Upper lobe of left lung (tissue), 6 donors: ENCODE data around the gene CCDC149. TPM values are rescaled to one million over a fixed set of nuclear protein-coding genes. Genes with fewer than 3 reads are reported as not detected.

Experiments used
- ATAC-seq, 2 donors: fragments of 200-7000 bp; cut with Tn5 transposase; one replicate each; pipeline ENCODE4 v1.9.1; 2022; ENCODE audit warnings: mild to moderate bottlenecking in 2 of 2, moderate library complexity in 2 of 2; ENCODE audit not compliant: low FRiP score in 2 of 2
- DNase-seq, 2 donors: peaks; one replicate each; pipeline ENCODE4 v3.0.0-alpha.2; 2019 to 2020
- H3K27ac ChIP-seq, 4 donors: fragments of 200-600 bp; sonication (generic); one replicate each; pipeline ENCODE4 v1.5.1; 2016 to 2019
- H3K27me3 ChIP-seq, 4 donors: fragments of 200-600 bp; sonication (generic); one replicate each; pipeline ENCODE4 v1.5.1; 2017 to 2019
- H3K36me3 ChIP-seq, 4 donors: fragments of 200-600 bp; sonication (generic); one replicate each; pipeline ENCODE4 v1.5.1; 2016 to 2019
- H3K4me1 ChIP-seq, 4 donors: fragments of 200-600 bp; sonication (generic); one replicate each; pipeline ENCODE4 v1.5.1; 2018 to 2019
- H3K4me3 ChIP-seq, 4 donors: fragments of 200-600 bp; sonication (generic); one replicate each; pipeline ENCODE4 v1.5.1; 2017 to 2019; ENCODE audit warnings: mild to moderate bottlenecking in 2 of 4, moderate library complexity in 1 of 4
- H3K9me3 ChIP-seq, 4 donors: fragments of 200-600 bp; sonication (generic); one replicate each; pipeline ENCODE4 v1.5.1; 2018 to 2019
- EP300 ChIP-seq, 4 donors: sonication (generic); formaldehyde crosslinking; IDR thresholded peaks; one replicate each; pipeline ENCODE4 v1.5.1; 2017; ENCODE audit warnings: antibody characterized with exemption in 4 of 4, control low read depth in 2 of 4
- POLR2A ChIP-seq, 4 donors: fragments of 450-650 bp; IDR thresholded peaks; one replicate each; pipeline ENCODE4 v1.5.1; 2016 to 2017; ENCODE audit warnings: antibody characterized with exemption in 4 of 4, mild to moderate bottlenecking in 2 of 4
- POLR2AphosphoS5 ChIP-seq, 2 donors: sonication (generic); formaldehyde crosslinking; IDR thresholded peaks; one replicate each; pipeline ENCODE4 v1.5.1; 2017; ENCODE audit warnings: antibody characterized with exemption in 2 of 2
- WGBS, 2 donors: methylation state at CpG; one replicate each; pipeline ENCODE4 v1.1.5; 2017 to 2018; 5-methylcytosine and 5-hydroxymethylcytosine counted together
- total RNA-seq, 6 donors: library from RNA; depleted of rRNA in 4 of 6; stranded (reverse); fragments of >200 nt in 4 of 6; gene quantifications; one replicate each; pipeline versions ENCODE4 v1.1.0 to v1.2.1, GENCODE V29; 2016 to 2021
- TF ChIP-seq, protein P1 (sequence below), 6 experiments: fragments of 450-650 bp in 4 of 6; fragments of 200-600 bp in 2 of 6; sonication (generic) in 2 of 6; IDR thresholded peaks; one replicate each; pipeline ENCODE4 v1.5.1; 2016 to 2019; ENCODE audit warnings: antibody characterized with exemption in 6 of 6
- donor health status: DM: no; HTN: no; CAD: no; lungs with moderate emphysema.
- donor health status: DM: no; HTN: yes; CAD: no; lungs with severe emphysema.

The CCDC149 gene
- total RNA-seq, 6 donors from 2014 or later: 13.4 to 31.3 (median 22.3) TPM

DNA sequence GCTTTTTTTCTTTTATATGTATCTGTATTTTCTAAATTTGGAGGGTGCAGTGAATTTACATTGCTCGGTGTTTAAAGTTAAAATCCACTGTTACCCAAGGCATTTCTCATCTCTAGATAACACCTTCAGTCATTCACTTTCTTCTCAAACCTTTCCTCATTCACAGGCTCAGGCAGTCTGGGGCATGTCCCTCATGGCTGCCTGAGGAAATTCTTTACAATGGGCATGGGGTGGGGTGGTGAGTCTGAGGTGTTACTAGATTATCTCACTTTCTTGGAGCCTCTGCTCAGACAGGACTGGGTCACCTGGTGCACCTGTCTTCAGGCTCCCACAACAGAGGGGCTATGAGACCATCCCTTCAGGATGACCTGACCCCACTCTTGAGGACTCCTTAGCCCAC is 17.4 kb downstream of the CCDC149 start:
- Histone ChIP-seq H3K9me3 (no peaks in the 10 kb centered on the region), H3K27me3 (no peaks in the 10 kb centered on the region), H3K4me1 (no peaks in the 10 kb centered on the region), H3K4me3 (no peak overlapping the region), H3K27ac (no peak overlapping the region), H3K36me3 (peaks cover 0 to 15% (median 0%) of the 10 kb centered on the region in 4 donors)
- WGBS, 2 donors: 40 to 93% methylated on average over 1 of the region's 1 CpG
- no peak for ATAC-seq
- no peak for DNase-seq
- no peak for TF ChIP-seq EP300 (IDR thresholded peaks at IDR 0.05)
- TF ChIP-seq, protein P1, sequence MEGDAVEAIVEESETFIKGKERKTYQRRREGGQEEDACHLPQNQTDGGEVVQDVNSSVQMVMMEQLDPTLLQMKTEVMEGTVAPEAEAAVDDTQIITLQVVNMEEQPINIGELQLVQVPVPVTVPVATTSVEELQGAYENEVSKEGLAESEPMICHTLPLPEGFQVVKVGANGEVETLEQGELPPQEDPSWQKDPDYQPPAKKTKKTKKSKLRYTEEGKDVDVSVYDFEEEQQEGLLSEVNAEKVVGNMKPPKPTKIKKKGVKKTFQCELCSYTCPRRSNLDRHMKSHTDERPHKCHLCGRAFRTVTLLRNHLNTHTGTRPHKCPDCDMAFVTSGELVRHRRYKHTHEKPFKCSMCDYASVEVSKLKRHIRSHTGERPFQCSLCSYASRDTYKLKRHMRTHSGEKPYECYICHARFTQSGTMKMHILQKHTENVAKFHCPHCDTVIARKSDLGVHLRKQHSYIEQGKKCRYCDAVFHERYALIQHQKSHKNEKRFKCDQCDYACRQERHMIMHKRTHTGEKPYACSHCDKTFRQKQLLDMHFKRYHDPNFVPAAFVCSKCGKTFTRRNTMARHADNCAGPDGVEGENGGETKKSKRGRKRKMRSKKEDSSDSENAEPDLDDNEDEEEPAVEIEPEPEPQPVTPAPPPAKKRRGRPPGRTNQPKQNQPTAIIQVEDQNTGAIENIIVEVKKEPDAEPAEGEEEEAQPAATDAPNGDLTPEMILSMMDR (IDR thresholded peaks at IDR 0.05): no peak
- no peak for TF ChIP-seq POLR2A (IDR thresholded peaks at IDR 0.05)
- TF ChIP-seq POLR2AphosphoS5 (IDR thresholded peaks at IDR 0.05): no peak

DNA sequence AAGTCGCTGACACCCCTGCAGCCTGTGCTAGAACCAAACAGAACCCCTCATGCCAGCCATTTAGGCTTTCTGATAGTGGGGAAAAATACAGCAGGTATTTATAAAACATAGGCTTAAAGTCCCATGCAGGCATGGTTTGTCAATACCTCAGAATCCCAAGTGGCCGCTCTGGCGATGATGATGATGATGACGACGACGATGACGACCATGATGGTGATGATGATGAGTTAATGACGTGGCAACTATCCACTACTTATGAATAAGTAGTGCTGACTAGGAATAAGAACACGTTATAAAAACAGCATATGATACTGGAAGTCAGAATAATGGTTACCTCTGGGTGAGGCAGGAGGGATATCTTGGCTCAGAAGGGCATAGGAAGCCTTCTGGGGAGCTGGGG is 18.0 kb downstream of the CCDC149 start:
- Histone ChIP-seq H3K27ac (no peak overlapping the region), H3K27me3 (no peaks in the 10 kb centered on the region), H3K36me3 (peaks cover 0 to 17% (median 0%) of the 10 kb centered on the region in 4 donors), H3K9me3 (no peaks in the 10 kb centered on the region), H3K4me1 (no peaks in the 10 kb centered on the region), H3K4me3 (no peak overlapping the region)
- 95% methylated on average over 9 of the region's 9 CpGs for WGBS, 2 donors
- ATAC-seq (no peak), DNase-seq (no peak)
- TF ChIP-seq EP300 (IDR thresholded peaks at IDR 0.05) (no peak), POLR2A (IDR thresholded peaks at IDR 0.05) (no peak), POLR2AphosphoS5 (IDR thresholded peaks at IDR 0.05) (no peak)
- TF ChIP-seq, protein P1 (IDR thresholded peaks at IDR 0.05): no peak

DNA sequence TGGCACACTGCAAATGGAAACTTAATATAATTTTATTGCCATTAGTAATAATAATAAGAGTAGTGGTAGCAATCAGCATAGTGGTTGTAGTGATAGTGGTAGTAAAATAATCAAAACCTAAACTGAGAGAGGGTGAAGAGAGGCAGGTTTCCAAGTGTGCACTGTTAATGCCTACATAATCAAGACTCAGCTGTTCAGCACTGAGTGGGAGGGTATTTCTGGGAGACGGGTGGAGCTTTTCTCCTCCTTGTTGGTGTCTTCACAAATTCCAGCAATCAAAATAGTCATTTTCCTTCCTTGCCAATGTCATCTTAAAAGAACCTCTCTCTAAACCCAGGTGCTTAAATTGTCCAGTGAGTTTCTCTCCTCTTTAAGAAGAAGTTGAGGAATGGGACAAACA is 18.6 kb downstream of the CCDC149 start:
- no peak overlapping the region for H3K4me3 ChIP-seq
- H3K4me1 ChIP-seq: no peaks in the 10 kb centered on the region
- no peak for ATAC-seq
- no peaks in the 10 kb centered on the region for H3K27me3 ChIP-seq
- WGBS, 2 donors: 75 to 89% methylated on average over 1 of the region's 1 CpG
- peaks cover 0 to 17% (median 0%) of the 10 kb centered on the region in 4 donors for H3K36me3 ChIP-seq
- DNase-seq: no peak
- no peak for TF ChIP-seq POLR2AphosphoS5 (IDR thresholded peaks at IDR 0.05)
- no peak for TF ChIP-seq POLR2A (IDR thresholded peaks at IDR 0.05)
- TF ChIP-seq EP300 (IDR thresholded peaks at IDR 0.05): no peak
- TF ChIP-seq, protein P1 (IDR thresholded peaks at IDR 0.05): no peak
- no peak overlapping the region for H3K27ac ChIP-seq
- no peaks in the 10 kb centered on the region for H3K9me3 ChIP-seq

DNA sequence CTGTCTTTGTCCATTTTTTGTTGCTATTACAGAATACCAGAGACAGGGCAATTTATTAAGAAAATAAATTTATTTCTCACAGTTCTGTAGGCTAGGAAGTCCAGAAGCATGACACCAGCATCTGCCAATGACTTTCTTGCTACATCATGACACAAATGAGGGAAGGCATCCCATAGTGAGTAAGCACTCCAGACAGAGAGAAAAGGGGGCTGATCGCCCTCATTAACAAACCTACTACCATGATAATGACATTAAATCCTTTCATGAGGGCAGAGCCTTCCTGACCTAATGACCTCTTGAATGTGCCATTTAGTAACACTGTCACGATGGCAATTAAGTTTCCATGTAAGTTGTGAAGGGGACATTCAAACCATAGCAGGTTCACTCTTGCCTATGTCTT is 20.1 kb downstream of the CCDC149 start:
- no peak overlapping the region for H3K27ac ChIP-seq
- peaks cover 0 to 17% (median 0%) of the 10 kb centered on the region in 4 donors for H3K36me3 ChIP-seq
- DNase-seq (no peak), ATAC-seq (no peak)
- 87 to 92% methylated on average over 2 of the region's 2 CpGs for WGBS, 2 donors
- H3K9me3 ChIP-seq: no peaks in the 10 kb centered on the region
- no peaks in the 10 kb centered on the region for H3K4me1 ChIP-seq
- no peak for TF ChIP-seq POLR2A (IDR thresholded peaks at IDR 0.05)
- no peak for TF ChIP-seq EP300 (IDR thresholded peaks at IDR 0.05)
- no peak for TF ChIP-seq POLR2AphosphoS5 (IDR thresholded peaks at IDR 0.05)
- TF ChIP-seq, protein P1 (IDR thresholded peaks at IDR 0.05): no peak
- H3K27me3 ChIP-seq: no peaks in the 10 kb centered on the region
- H3K4me3 ChIP-seq: no peak overlapping the region

DNA sequence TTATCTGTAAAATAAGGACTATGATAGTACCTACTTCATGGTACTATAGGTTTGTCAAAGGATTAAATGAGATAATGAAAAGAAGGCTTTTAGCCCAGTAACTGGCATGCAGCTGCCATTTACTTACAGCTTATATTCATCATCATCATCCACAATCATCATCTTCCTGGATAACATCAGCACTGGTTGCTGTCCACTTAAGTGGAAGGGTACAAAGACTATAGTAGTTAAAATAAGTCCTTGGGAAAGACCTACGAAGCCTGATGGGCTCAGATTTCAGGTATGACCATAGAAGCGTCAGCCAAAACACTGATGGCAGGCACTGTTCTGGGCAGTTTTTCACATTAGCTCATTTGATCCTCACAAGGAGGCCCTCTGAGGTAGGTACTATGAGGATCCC is 20.6 kb downstream of the CCDC149 start:
- TF ChIP-seq, protein P1 (IDR thresholded peaks at IDR 0.05): no peak
- TF ChIP-seq POLR2AphosphoS5 (IDR thresholded peaks at IDR 0.05) (no peak), POLR2A (IDR thresholded peaks at IDR 0.05) (no peak), EP300 (IDR thresholded peaks at IDR 0.05) (no peak)
- Histone ChIP-seq H3K36me3 (peaks cover 0 to 17% (median 0%) of the 10 kb centered on the region in 4 donors), H3K4me3 (no peak overlapping the region), H3K27me3 (no peaks in the 10 kb centered on the region), H3K27ac (no peak overlapping the region), H3K9me3 (no peaks in the 10 kb centered on the region), H3K4me1 (no peaks in the 10 kb centered on the region)
- DNase-seq (no peak), ATAC-seq (no peak)
- 85 to 93% methylated on average over 2 of the region's 2 CpGs for WGBS, 2 donors
